ENCODE data around the gene METTL25.
"Not testable (repeated sequence)": the region's sequence is repeated elsewhere in the genome, so short reads cannot be mapped to it uniquely, and the experiment has no call there.

Gene METTL25

DNA sequence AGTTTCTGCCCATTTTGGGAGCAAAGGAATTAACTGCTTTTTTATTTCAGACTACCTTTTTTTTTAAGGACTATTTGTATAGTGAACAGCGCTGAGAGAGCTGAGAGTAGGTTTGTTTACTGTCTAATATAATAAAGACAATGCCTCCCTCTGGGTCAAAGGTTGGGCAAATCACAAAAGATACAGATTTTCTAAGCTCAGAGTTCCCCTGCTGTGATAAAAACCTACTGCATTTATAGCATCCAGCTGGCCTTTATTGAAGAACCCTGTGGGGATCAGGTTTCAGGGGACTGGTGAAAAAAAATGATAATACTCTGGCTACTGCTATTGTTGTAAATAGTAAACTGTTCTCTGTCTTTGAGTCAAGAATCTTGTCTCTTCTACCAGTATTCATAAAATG lies 28.8 kb upstream of the METTL25 start:
- H3K4me3 ChIP-seq (replicated peaks; ENCODE audit: low read depth, low read length): no peak overlapping the region
- no peak for TF ChIP-seq CTCF (IDR thresholded peaks at IDR 0.05; ENCODE audit: low read length, missing control alignments)
- DNase-seq (ENCODE audit: low read depth): no peak

DNA sequence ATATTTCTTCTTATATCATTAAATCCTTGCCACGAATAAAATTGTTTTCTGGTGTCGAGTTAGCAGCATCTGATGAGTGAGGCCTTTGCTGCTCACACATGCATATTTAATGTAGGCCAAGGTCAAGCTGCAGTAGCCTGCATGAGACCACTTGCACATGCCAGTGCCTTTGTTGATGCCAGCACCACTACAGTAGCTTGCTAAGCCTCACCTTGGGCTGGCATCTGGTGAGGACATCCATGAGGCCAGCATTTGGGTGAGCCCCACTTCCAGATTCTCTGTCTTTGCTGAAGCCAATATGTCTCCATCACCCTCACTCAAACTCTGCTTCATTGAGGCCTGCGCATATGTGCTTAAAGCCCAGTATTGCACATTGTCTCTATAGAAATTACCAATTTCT lies 8.2 kb upstream of the METTL25 start:
- DNase-seq (ENCODE audit: low read depth): no peak
- no peak overlapping the region for H3K4me3 ChIP-seq (replicated peaks; ENCODE audit: low read depth, low read length)
- no peak for TF ChIP-seq CTCF (IDR thresholded peaks at IDR 0.05; ENCODE audit: low read length, missing control alignments)

DNA sequence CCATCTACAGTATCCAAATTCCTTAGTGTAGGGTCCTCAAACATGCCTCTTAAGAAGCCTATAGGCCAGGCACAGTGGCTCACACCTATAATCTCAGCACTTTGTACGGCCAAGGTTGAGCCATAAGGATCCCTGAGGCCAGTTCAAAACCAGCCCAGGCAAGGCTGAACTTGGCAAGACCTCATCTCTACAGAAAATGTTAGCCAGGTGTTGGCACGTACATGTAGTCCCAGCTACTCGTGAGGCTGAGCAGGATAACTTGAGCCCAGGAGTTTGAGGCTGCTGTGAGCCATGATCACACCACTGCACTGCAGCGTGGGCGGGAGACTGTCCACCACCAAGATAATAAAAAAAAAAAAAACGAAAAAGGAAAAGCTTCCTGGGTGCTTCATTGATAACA lies 6.9 kb upstream of the METTL25 start:
- no peak overlapping the region for H3K4me3 ChIP-seq (replicated peaks; ENCODE audit: low read depth, low read length)
- DNase-seq (ENCODE audit: low read depth): no peak
- no peak for TF ChIP-seq CTCF (IDR thresholded peaks at IDR 0.05; ENCODE audit: low read length, missing control alignments)

DNA sequence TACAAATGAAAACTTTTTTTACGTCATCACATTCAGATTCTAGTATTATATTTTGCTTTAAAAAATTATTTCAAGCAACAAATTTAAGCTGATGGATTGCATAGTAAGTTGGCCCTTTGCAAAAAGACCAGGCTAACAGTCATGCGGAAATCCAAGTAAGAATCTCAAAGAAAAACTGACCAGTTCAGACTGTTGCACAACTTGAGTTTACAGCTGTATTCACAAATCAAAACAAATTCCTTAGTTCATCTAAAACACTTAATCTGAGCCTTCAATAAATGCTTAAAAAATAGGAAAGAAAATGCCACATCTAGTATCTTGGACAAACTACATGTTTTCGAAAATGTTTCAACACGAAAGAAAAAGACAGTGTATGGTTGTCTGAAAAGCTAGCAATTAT lies 989 bp upstream of the METTL25 start:
- no peak for TF ChIP-seq CTCF (IDR thresholded peaks at IDR 0.05; ENCODE audit: low read length, missing control alignments)
- peak; percentile 6 for DNase-seq (ENCODE audit: low read depth)
- H3K4me3 ChIP-seq (replicated peaks; ENCODE audit: low read depth, low read length): peak overlapping the region; percentile 69

DNA sequence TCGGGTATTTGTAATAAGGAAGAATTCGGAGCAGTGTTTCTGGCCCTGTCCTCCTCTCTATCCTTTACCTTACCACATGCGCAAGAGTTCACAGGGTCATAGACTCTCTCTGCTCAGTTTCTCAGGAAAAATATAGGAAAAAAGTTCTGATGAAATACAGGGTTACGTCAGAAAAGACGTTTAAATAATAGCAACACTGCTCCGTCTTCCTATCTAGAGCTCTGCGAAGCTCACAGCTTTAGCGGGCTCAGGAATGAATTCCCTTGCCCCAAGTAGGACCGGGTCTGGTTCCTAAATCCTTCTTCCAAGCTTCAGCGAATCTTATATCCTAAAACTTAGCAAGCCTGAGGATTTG lies 507 bp upstream of the METTL25 start:
- H3K4me3 ChIP-seq (replicated peaks; ENCODE audit: low read depth, low read length): peak overlapping the region; percentile 69
- no peak for TF ChIP-seq CTCF (IDR thresholded peaks at IDR 0.05; ENCODE audit: low read length, missing control alignments)
- no peak for DNase-seq (ENCODE audit: low read depth)

DNA sequence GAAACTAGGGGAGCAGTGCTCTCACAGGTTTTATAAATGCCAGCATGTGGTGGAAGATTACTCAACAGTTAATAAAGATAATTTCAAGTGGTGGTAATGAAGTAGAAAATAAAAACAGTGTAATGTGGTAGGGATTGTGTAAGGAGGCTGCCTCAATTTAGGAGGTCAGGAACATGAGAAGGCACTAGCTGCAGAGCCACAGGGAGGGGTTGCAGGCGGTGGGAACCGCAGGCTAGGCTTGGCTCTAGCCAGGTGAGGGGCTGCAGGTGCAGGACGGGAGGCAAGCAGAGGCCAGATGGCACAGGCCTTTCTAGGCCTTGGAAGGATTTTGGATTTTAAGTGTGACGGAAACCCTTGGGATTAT lies 768 bp downstream of the METTL25 start:
- no peak for DNase-seq (ENCODE audit: low read depth)

DNA sequence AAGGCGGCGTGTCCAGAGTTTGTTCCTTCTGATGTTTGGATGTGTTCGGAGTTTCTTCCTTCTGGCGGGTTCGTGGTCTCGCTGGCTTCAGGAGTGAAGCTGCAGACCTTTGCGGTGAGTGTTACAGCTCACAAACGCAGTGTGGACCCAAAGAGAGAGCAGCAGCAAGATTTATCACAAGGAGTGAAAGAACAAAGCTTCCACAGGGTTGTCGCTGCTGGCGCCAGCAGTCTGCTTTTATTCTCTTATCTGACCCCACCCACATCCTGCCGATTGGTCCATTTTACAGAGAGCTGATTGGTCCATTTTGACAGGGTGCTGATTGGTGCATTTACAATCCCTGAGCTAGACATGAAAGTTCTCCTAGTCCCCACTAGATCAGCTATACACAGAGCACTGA lies 2.5 kb downstream of the METTL25 start:
- not testable (repeated sequence) for DNase-seq (ENCODE audit: low read depth); H3K4me3 ChIP-seq (replicated peaks; ENCODE audit: low read depth, low read length)

More for the DNA sequence above, 768 bp downstream of the METTL25 start:
- peak overlapping the region; percentile 69 for H3K4me3 ChIP-seq (replicated peaks; ENCODE audit: low read depth, low read length)
- no peak for TF ChIP-seq CTCF (IDR thresholded peaks at IDR 0.05; ENCODE audit: low read length, missing control alignments)

- no peak for TF ChIP-seq CTCF (IDR thresholded peaks at IDR 0.05; ENCODE audit: low read length, missing control alignments)
- no peak for DNase-seq (ENCODE audit: low read depth)
- no peak overlapping the region for H3K4me3 ChIP-seq (replicated peaks; ENCODE audit: low read depth, low read length)
These were observed 3.2 kb downstream of the METTL25 start for GRCh38 chr12:82361461-82361915.
